CD14-positive monocyte (primary cell): ENCODE measurements around the gene SYT8. TPM values are rescaled to one million over a fixed set of nuclear protein-coding genes. Genes with fewer than 3 reads are reported as not detected.

ENCODE experiments used
- DNase-seq, 3 donors: peaks; one replicate each; pipeline ENCODE4 v3.0.0-alpha.2; 2011 to 2022
- H2AFZ ChIP-seq: 2 replicates; pipeline ENCODE4 v1.6.0; 2012; ENCODE audit warnings: mild to moderate bottlenecking, low read depth, low read length, inconsistent platforms; ENCODE audit not compliant: insufficient read depth, poor library complexity, severe bottlenecking
- H3K27ac ChIP-seq, 2 donors: 1 replicate in 1 of 2; 2 replicates in 1 of 2; pipeline ENCODE4 v1.5.1; 2012 to 2013; ENCODE audit warnings: low read length in 2 of 2, control low read depth in 1 of 2, inconsistent platforms in 1 of 2, low read depth in 1 of 2, mild to moderate bottlenecking in 1 of 2
- H3K27me3 ChIP-seq, 2 donors: one replicate each; pipeline versions ENCODE4 v1.6.0 to v1.6.1; 2011 to 2013; ENCODE audit warnings: low read length in 2 of 2; ENCODE audit not compliant: control insufficient read depth in 2 of 2, insufficient read depth in 2 of 2
- H3K36me3 ChIP-seq, 2 donors: replicated peaks in 1 of 2; 1 replicate in 1 of 2; 2 replicates in 1 of 2; pipeline versions ENCODE4 v1.5.1 to v1.6.1; 2012 to 2013; ENCODE audit warnings: low read length in 2 of 2, control low read depth in 1 of 2, inconsistent platforms in 1 of 2, mild to moderate bottlenecking in 1 of 2; ENCODE audit not compliant: insufficient read depth in 2 of 2, control insufficient read depth in 1 of 2
- H3K4me1 ChIP-seq, 2 donors: 1 replicate in 1 of 2; 2 replicates in 1 of 2; pipeline versions ENCODE4 v1.5.1 to v1.6.1; 2012 to 2013; ENCODE audit warnings: low read length in 2 of 2, control low read depth in 1 of 2, inconsistent platforms in 1 of 2, mild to moderate bottlenecking in 1 of 2, moderate library complexity in 1 of 2; ENCODE audit not compliant: insufficient read depth in 2 of 2, control insufficient read depth in 1 of 2
- H3K4me2 ChIP-seq: replicated peaks from 2 replicates; pipeline ENCODE3; 2012; ENCODE audit warnings: low read length, moderate library complexity, mild to moderate bottlenecking; ENCODE audit not compliant: poor library complexity, severe bottlenecking; ENCODE audit errors: extremely low read depth
- H3K4me3 ChIP-seq, 3 experiments: fragments of 200-600 bp in 1 of 3; sonication (generic) in 1 of 3; replicated peaks in 1 of 3; 1 replicate in 2 of 3; 2 replicates in 1 of 3; pipeline ENCODE4 v1.5.1; 2011 to 2013; ENCODE audit warnings: low read length in 3 of 3, mild to moderate bottlenecking in 3 of 3, control low read depth in 2 of 3, low read depth in 2 of 3, inconsistent platforms in 1 of 3, moderate library complexity in 1 of 3
- H3K79me2 ChIP-seq: 2 replicates; pipeline ENCODE4 v1.6.0; 2012; ENCODE audit warnings: mild to moderate bottlenecking, control low read depth, inconsistent platforms, low read length, moderate library complexity; ENCODE audit not compliant: insufficient read depth
- H3K9ac ChIP-seq: 2 replicates; pipeline ENCODE4 v1.6.0; 2017; ENCODE audit warnings: low read length, mild to moderate bottlenecking; ENCODE audit not compliant: insufficient read depth, poor library complexity, severe bottlenecking
- H3K9me3 ChIP-seq, 2 donors: replicated peaks in 1 of 2; 1 replicate in 1 of 2; 2 replicates in 1 of 2; pipeline versions ENCODE4 v1.5.1 to v1.6.1; 2012 to 2013; ENCODE audit warnings: low read length in 2 of 2, control low read depth in 1 of 2; ENCODE audit not compliant: control insufficient read depth in 1 of 2, insufficient read depth in 1 of 2
- H4K20me1 ChIP-seq: 2 replicates; pipeline ENCODE4 v1.6.0; 2012; ENCODE audit warnings: mild to moderate bottlenecking, low read length, control low read depth, moderate library complexity; ENCODE audit not compliant: insufficient read depth
- H3K27ac Mint-ChIP-seq, 7 donors: one replicate each; pipeline ENCODE4 v1.8.0; 2020; ENCODE audit warnings: mild to moderate bottlenecking in 7 of 7, mixed read lengths in 7 of 7, moderate library complexity in 6 of 7, inconsistent platforms in 2 of 7
- H3K27me3 Mint-ChIP-seq, 3 donors: one replicate each; pipeline ENCODE4 v1.8.0; 2021 to 2022; ENCODE audit warnings: low read depth in 3 of 3, mild to moderate bottlenecking in 3 of 3, mixed read lengths in 3 of 3, moderate library complexity in 3 of 3, inconsistent platforms in 1 of 3
- H3K36me3 Mint-ChIP-seq, 2 donors: one replicate each; pipeline ENCODE4 v1.8.0; 2020; ENCODE audit warnings: mixed read lengths in 2 of 2, inconsistent platforms in 1 of 2, mild to moderate bottlenecking in 1 of 2
- H3K4me1 Mint-ChIP-seq: one replicate; pipeline ENCODE4 v1.8.0; 2020; ENCODE audit warnings: mild to moderate bottlenecking, mixed read lengths
- H3K4me3 Mint-ChIP-seq, 2 donors: one replicate each; pipeline ENCODE4 v1.8.0; 2020; ENCODE audit warnings: mild to moderate bottlenecking in 2 of 2, mixed read lengths in 2 of 2, moderate library complexity in 1 of 2
- H3K9me3 Mint-ChIP-seq, 7 donors: one replicate each; pipeline ENCODE4 v1.8.0; 2020 to 2022; ENCODE audit warnings: mixed read lengths in 7 of 7, mild to moderate bottlenecking in 6 of 7, moderate library complexity in 6 of 7, inconsistent platforms in 2 of 7
- WGBS: methylation state at CpG from one replicate; pipeline ENCODE4 v1.1.5; 2013; ENCODE audit warnings: missing lambda C conversion rate; ENCODE audit not compliant: insufficient coverage; 5-methylcytosine and 5-hydroxymethylcytosine counted together
- intact Hi-C, 2 donors: fragments of 100-400 bp; cut with micrococcal nuclease; formaldehyde crosslinking; loops; one replicate each; pipeline versions ENCODE4 v1.15.0 to v1.15.1; 2023
- polyA plus RNA-seq, 3 donors: library from polyadenylated mRNA; depleted of rRNA in 1 of 3; unstranded in 2 of 3; stranded (reverse) in 1 of 3; fragments of 300-500 nt in 2 of 3; fragments of >200 nt in 1 of 3; fragmentation: Illumina TruSeq in 2 of 3; gene quantifications; 1 replicate in 2 of 3; 2 replicates in 1 of 3; pipeline ENCODE4 v1.2.3, GENCODE V29; 2012 to 2021
- TF ChIP-seq, protein P1 (sequence below): fragments of 200-600 bp; IDR thresholded peaks from one replicate; pipeline ENCODE4 v1.8.0; 2022; ENCODE audit warnings: antibody characterized with exemption, mild to moderate bottlenecking

Gene SYT8
- polyA plus RNA-seq, 3 donors: not detected

DNA sequence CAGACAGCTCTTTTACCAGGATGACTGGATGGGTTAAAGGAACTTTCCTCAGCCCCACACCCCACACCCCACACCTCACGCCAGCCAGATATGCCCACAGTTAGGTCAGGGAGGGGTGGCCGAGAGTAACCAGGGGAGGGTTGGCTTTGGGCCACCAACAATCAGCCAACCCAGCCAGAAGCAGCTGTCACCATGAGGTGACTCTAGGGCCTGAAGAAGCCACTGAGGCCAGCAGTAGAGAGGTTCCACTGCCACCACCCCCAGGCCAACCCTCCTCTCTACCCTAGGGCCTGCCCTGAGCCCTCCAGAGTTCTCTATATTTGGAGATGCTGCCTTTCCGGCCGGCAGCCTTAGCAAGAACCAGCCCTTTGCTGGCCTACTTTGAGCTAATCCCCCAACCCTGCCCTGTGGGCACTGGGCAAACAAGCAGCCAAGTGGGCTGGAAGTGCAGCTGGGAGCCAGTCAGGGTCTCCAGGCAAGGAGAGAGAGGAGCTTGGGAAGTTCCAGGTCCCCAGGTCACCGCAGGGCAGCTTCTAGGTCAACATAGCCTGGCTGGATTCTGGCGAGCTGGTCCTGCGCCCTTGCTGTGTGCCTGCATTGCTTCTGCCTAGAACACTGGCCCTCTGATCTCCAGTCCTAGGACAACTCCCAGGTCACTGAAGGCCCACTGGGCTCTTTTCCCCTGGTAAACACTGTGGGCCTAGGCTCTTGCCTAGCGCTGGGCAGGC lies 12.0 kb upstream of the SYT8 start:
- Mint-ChIP-seq H3K36me3 (peaks cover 3% of the 10 kb centered on the region in 2 donors), H3K27me3 (peaks cover 57 to 78% (median 62%) of the 10 kb centered on the region in 3 donors), H3K4me3 (peak overlapping the region in 1 of 2 donors; percentile 46), H3K4me1 (no peaks in the 10 kb centered on the region), H3K27ac (no peak overlapping the region), H3K9me3 (peaks cover 15 to 32% (median 26%) of the 10 kb centered on the region in 7 donors)
- Histone ChIP-seq H3K9ac (no peak overlapping the region), H4K20me1 (no peaks in the 10 kb centered on the region), H3K4me2 (no peak overlapping the region), H3K79me2 (no peaks in the 10 kb centered on the region), H2AFZ (no peak overlapping the region), H3K27me3 (peaks cover 6 to 59% of the 10 kb centered on the region in 2 donors), H3K36me3 (no peaks in the 10 kb centered on the region), H3K9me3 (peaks cover 21 to 24% of the 10 kb centered on the region in 2 donors), H3K27ac (no peak overlapping the region), H3K4me1 (peaks cover 0 to 3% of the 10 kb centered on the region in 2 donors), H3K4me3 (no peak overlapping the region)
- no peak for DNase-seq
- TF ChIP-seq, protein P1, sequence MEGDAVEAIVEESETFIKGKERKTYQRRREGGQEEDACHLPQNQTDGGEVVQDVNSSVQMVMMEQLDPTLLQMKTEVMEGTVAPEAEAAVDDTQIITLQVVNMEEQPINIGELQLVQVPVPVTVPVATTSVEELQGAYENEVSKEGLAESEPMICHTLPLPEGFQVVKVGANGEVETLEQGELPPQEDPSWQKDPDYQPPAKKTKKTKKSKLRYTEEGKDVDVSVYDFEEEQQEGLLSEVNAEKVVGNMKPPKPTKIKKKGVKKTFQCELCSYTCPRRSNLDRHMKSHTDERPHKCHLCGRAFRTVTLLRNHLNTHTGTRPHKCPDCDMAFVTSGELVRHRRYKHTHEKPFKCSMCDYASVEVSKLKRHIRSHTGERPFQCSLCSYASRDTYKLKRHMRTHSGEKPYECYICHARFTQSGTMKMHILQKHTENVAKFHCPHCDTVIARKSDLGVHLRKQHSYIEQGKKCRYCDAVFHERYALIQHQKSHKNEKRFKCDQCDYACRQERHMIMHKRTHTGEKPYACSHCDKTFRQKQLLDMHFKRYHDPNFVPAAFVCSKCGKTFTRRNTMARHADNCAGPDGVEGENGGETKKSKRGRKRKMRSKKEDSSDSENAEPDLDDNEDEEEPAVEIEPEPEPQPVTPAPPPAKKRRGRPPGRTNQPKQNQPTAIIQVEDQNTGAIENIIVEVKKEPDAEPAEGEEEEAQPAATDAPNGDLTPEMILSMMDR: no peak
- intact Hi-C loops: no loop called here
- WGBS: 97% methylated on average over 6 of the region's 8 CpGs

DNA sequence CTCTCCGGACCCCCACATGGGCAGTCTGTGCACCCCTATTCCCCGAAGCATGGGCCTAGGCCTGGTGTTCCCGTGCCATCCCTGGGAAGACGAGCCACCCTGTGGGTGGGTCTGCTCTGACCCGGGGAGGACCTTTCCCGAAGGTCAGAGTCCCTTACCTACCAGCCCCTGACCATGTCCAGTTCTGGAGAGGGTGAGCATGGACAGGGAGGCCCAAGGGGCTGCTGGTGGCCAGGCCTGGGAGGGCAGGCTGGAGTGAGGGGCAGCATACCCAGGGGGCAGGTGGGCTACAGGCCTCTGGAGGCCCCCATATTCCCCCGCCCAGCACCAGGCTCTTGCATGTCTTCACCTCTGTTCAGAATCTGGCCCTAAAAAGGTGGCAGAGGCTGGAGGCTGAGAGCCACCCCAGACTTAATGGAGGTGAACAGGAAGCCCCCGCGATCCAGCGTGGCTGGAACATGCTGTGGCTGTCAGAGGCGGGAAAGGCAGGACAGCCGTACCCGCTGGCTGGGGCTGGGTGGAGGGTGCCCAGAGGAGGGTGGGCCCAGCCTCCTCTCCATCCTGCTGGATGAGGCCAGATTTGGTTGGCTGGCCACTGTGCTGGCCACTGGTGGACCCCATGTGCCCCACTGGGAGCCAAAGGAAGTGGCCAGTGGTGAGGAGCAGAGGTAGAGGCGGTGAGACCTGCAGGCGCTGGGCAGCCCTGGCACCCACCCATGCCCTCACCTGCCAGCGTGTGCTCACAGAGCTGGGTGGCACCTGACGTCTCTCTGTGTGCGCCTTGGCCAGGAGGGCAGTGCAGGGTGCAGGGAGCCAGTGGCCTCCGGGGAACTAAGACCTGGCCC lies 11.2 kb upstream of the SYT8 start:
- no peaks in the 10 kb centered on the region for H4K20me1 ChIP-seq
- no peak overlapping the region for H3K27ac ChIP-seq
- H3K27me3 ChIP-seq: peaks cover 3 to 59% of the 10 kb centered on the region in 2 donors
- 97% methylated on average over 14 of the region's 19 CpGs for WGBS
- intact Hi-C loops: no loop called here
- H3K4me3 ChIP-seq: no peak overlapping the region
- H2AFZ ChIP-seq: no peak overlapping the region
- no peaks in the 10 kb centered on the region for H3K79me2 ChIP-seq
- Mint-ChIP-seq H3K36me3 (peaks cover 3% of the 10 kb centered on the region in 2 donors), H3K27me3 (peaks cover 54 to 80% (median 64%) of the 10 kb centered on the region in 3 donors), H3K27ac (no peak overlapping the region), H3K9me3 (peaks cover 14 to 27% (median 19%) of the 10 kb centered on the region in 7 donors), H3K4me3 (peak overlapping the region in 1 of 2 donors; percentile 46), H3K4me1 (no peaks in the 10 kb centered on the region)
- no peak overlapping the region for H3K4me2 ChIP-seq
- H3K9ac ChIP-seq: no peak overlapping the region
- TF ChIP-seq, protein P1: no peak
- peaks cover 14 to 16% of the 10 kb centered on the region in 2 donors for H3K9me3 ChIP-seq
- no peaks in the 10 kb centered on the region for H3K36me3 ChIP-seq
- H3K4me1 ChIP-seq: peaks cover 0 to 3% of the 10 kb centered on the region in 2 donors
- no peak for DNase-seq
